B cell (primary cell): Measurements from ENCODE around the gene HLA-B. TPM values are rescaled to one million over a fixed set of nuclear protein-coding genes. Genes with fewer than 3 reads are reported as not detected.

ENCODE experiments used
- ATAC-seq: fragments of 200-7000 bp; cut with Tn5 transposase; one replicate; pipeline ENCODE4 v1.10.0; 2021; ENCODE audit warnings: low read depth, mild to moderate bottlenecking, moderate number of reproducible peaks, moderate library complexity
- CTCF ChIA-PET: fragments of 350-600 bp; sonication (Branson Sonifier 250); formaldehyde crosslinking; loops from one replicate; lab custom pipeline; 2021; ENCODE audit warnings: antibody characterized with exemption, inconsistent platforms; lab: Charles Lee
- POLR2A ChIA-PET: fragments of 350-600 bp; sonication (Branson Sonifier 250); formaldehyde crosslinking; loops from one replicate; lab custom pipeline; 2021; ENCODE audit warnings: antibody characterized with exemption; lab: Charles Lee
- DNase-seq: peaks from one replicate; pipeline ENCODE4 v3.0.0; 2013
- H2AFZ ChIP-seq: 2 replicates; pipeline ENCODE4 v1.6.1; 2012; ENCODE audit warnings: mild to moderate bottlenecking, low read depth, low read length; ENCODE audit not compliant: insufficient read depth, poor library complexity, severe bottlenecking
- H3K27ac ChIP-seq, 2 donors: 1 replicate in 1 of 2; 2 replicates in 1 of 2; pipeline ENCODE4 v1.5.1; 2012 to 2013; ENCODE audit warnings: low read length in 2 of 2, mild to moderate bottlenecking in 2 of 2, moderate library complexity in 1 of 2
- H3K27me3 ChIP-seq, 4 experiments: fragments of 200-600 bp in 1 of 4; sonication (generic) in 1 of 4; replicated peaks in 1 of 4; 1 replicate in 2 of 4; 2 replicates in 2 of 4; pipeline versions ENCODE4 v1.6.1 to v1.7.0; 2013 to 2016; ENCODE audit warnings: low read length in 3 of 4, mild to moderate bottlenecking in 2 of 4, mixed read lengths in 1 of 4, moderate library complexity in 1 of 4; ENCODE audit not compliant: insufficient read depth in 4 of 4, control insufficient read depth in 3 of 4; ENCODE audit errors: control extremely low read depth in 1 of 4
- H3K36me3 ChIP-seq, 2 experiments: replicated peaks in 1 of 2; 1 replicate in 1 of 2; 2 replicates in 1 of 2; pipeline versions ENCODE4 v1.6.1 to v1.7.1; 2013; ENCODE audit warnings: low read length in 1 of 2; ENCODE audit not compliant: insufficient read depth in 2 of 2, control insufficient read depth in 1 of 2; ENCODE audit errors: control extremely low read depth in 1 of 2, extremely low read depth in 1 of 2
- H3K4me1 ChIP-seq, 2 donors: fragments of 200-600 bp in 1 of 2; sonication (generic) in 1 of 2; 1 replicate in 1 of 2; 2 replicates in 1 of 2; pipeline versions ENCODE4 v1.5.1 to v1.6.1; 2013 to 2017; ENCODE audit warnings: low read length in 2 of 2; ENCODE audit not compliant: control insufficient read depth in 2 of 2, insufficient read depth in 2 of 2
- H3K4me2 ChIP-seq: replicated peaks from 2 replicates; pipeline ENCODE3; 2012; ENCODE audit warnings: mild to moderate bottlenecking, low read depth, low read length; ENCODE audit not compliant: poor library complexity, severe bottlenecking
- H3K4me3 ChIP-seq, 5 experiments: fragments of 200-600 bp in 1 of 5; sonication (generic) in 1 of 5; 1 replicate in 3 of 5; 2 replicates in 2 of 5; pipeline versions ENCODE4 v1.5.1 to v1.7.0; 2011 to 2016; ENCODE audit warnings: low read length in 4 of 5, mild to moderate bottlenecking in 4 of 5, low read depth in 2 of 5, control low read depth in 1 of 5, moderate library complexity in 1 of 5; ENCODE audit not compliant: insufficient read depth in 1 of 5; ENCODE audit errors: control extremely low read depth in 1 of 5, extremely low read depth in 1 of 5
- H3K79me2 ChIP-seq: fragments of 200-600 bp; sonication (generic); one replicate; pipeline ENCODE4 v1.6.0; 2016; ENCODE audit warnings: low read length; ENCODE audit not compliant: control insufficient read depth, insufficient read depth
- H3K9ac ChIP-seq: fragments of 200-600 bp; sonication (generic); 2 replicates; pipeline ENCODE4 v1.6.1; 2017; ENCODE audit warnings: mild to moderate bottlenecking, low read length, moderate library complexity
- H3K9me3 ChIP-seq, 3 donors: one replicate each; pipeline versions ENCODE4 v1.6.1 to v1.7.1; 2013; ENCODE audit warnings: low read length in 2 of 3; ENCODE audit not compliant: control insufficient read depth in 2 of 3, insufficient read depth in 1 of 3; ENCODE audit errors: control extremely low read depth in 1 of 3
- H4K20me1 ChIP-seq: 2 replicates; pipeline ENCODE4 v1.6.0; 2012; ENCODE audit warnings: mild to moderate bottlenecking, low read length; ENCODE audit not compliant: insufficient read depth, control insufficient read depth, poor library complexity, severe bottlenecking
- H3K27ac Mint-ChIP-seq: one replicate; pipeline ENCODE4 v1.8.0; 2021; ENCODE audit warnings: mixed read lengths
- H3K27me3 Mint-ChIP-seq: one replicate; pipeline ENCODE4 v1.8.0; 2021; ENCODE audit warnings: mixed read lengths
- H3K4me1 Mint-ChIP-seq: one replicate; pipeline ENCODE4 v1.8.0; 2021; ENCODE audit warnings: mixed read lengths
- H3K4me3 Mint-ChIP-seq: one replicate; pipeline ENCODE4 v1.8.0; 2021; ENCODE audit warnings: mixed read lengths
- H3K9me3 Mint-ChIP-seq: one replicate; pipeline ENCODE4 v1.8.0; 2022; ENCODE audit warnings: mixed read lengths; ENCODE audit not compliant: insufficient read depth
- CTCF ChIP-seq: fragments of 200-600 bp; IDR thresholded peaks from one replicate; pipeline ENCODE4 v1.8.0; 2022; ENCODE audit warnings: antibody characterized with exemption, mild to moderate bottlenecking
- EZH2 ChIP-seq: IDR thresholded peaks from 2 replicates; pipeline ENCODE4 v1.6.1; 2012; ENCODE audit warnings: borderline replicate concordance, low read depth, mild to moderate bottlenecking, moderate library complexity, low read length; ENCODE audit not compliant: insufficient read depth, poor library complexity, severe bottlenecking
- WGBS: methylation state at CpG from one replicate; pipeline ENCODE4 v1.1.5; 2013; ENCODE audit warnings: missing lambda C conversion rate; ENCODE audit not compliant: insufficient coverage; 5-methylcytosine and 5-hydroxymethylcytosine counted together
- intact Hi-C: fragments of 100-400 bp; cut with micrococcal nuclease; formaldehyde crosslinking; loops from one replicate; pipeline ENCODE4 v1.10.0; 2022
- polyA plus RNA-seq: library from polyadenylated mRNA; depleted of rRNA; stranded (reverse); fragments of >200 nt; gene quantifications from 2 replicates; pipeline ENCODE4 v1.2.3, GENCODE V29; 2012
- total RNA-seq, 2 donors: library from RNA; stranded (reverse); fragments of 120-200 nt in 1 of 2; gene quantifications; 1 replicate in 1 of 2; 2 replicates in 1 of 2; pipeline versions ENCODE4 v1.2.3 to v1.2.4, GENCODE V29; 2013 to 2022

The HLA-B gene
- total and polyA plus RNA-seq, 2 donors (not counting 1 experiment from before 2014, with no cell fraction given): 4,028 to 7,345 TPM

- no peak overlapping the region for H3K4me3 ChIP-seq
- intact Hi-C loops: no loop called here
- no peak overlapping the region for H3K27ac ChIP-seq
- Mint-ChIP-seq H3K4me3 (no peak overlapping the region), H3K9me3 (no peaks in the 10 kb centered on the region), H3K4me1 (peaks cover 8% of the 10 kb centered on the region), H3K27me3 (peaks cover 27% of the 10 kb centered on the region), H3K27ac (no peak overlapping the region)
- no peak overlapping the region for H3K4me2 ChIP-seq
- DNase-seq: no peak
- no peaks in the 10 kb centered on the region for H4K20me1 ChIP-seq
- TF ChIP-seq CTCF (no peak), EZH2 (no peak)
- H3K4me1 ChIP-seq: peaks cover 9 to 10% of the 10 kb centered on the region in 2 donors
- no CpG with 5 or more reads among the region's 2 CpGs for WGBS
- ATAC-seq: no peak
- POLR2A ChIA-PET: no interaction called here
- H3K9me3 ChIP-seq: no peaks in the 10 kb centered on the region
- peaks cover 0 to 17% (median 10%) of the 10 kb centered on the region in 4 experiments for H3K27me3 ChIP-seq
- H3K9ac ChIP-seq: no peak overlapping the region
- CTCF ChIA-PET: interaction anchor here (2.8 to 11.3 kb wide), 8 partner anchors 10 to 238 kb away, joined by 11 to 210 read pairs (median 29); partner anchors contain the start of genes HLA-B and PSORS1C2
- peaks cover 5% of the 10 kb centered on the region for H3K79me2 ChIP-seq
- H2AFZ ChIP-seq: no peak overlapping the region
- no peaks in the 10 kb centered on the region for H3K36me3 ChIP-seq
Measured at GRCh38 chr6:31368461-31368860, 11.5 kb upstream of the HLA-B start.

GRCh38 chr6:31366693-31367470 is 9.9 kb upstream of the HLA-B start:
- ATAC-seq (peak; percentile 98), DNase-seq (peak; percentile 94)
- H2AFZ ChIP-seq: peak overlapping the region; percentile 82
- H3K4me3 ChIP-seq: peak overlapping the region; percentile 17 to 67 (median 56)
- H4K20me1 ChIP-seq: no peaks in the 10 kb centered on the region
- peaks cover 5% of the 10 kb centered on the region for H3K79me2 ChIP-seq
- 9% methylated on average over 27 of the region's 30 CpGs for WGBS
- TF ChIP-seq EZH2: no peak
- peak; percentile 88 for TF ChIP-seq CTCF
- CTCF ChIA-PET: interaction anchor here (0.6 to 11.3 kb wide), 50 partner anchors 9 to 255 kb away, joined by 3 to 210 read pairs (median 4); partner anchors contain the start of genes C6orf15, CCHCR1, HLA-B and PSORS1C2
- H3K4me2 ChIP-seq: peak overlapping the region; percentile 80
- H3K27me3 ChIP-seq: peaks cover 0 to 17% (median 10%) of the 10 kb centered on the region in 4 experiments
- Mint-ChIP-seq H3K27me3 (peaks cover 31% of the 10 kb centered on the region), H3K9me3 (no peaks in the 10 kb centered on the region), H3K4me3 (peak overlapping the region; percentile 90), H3K4me1 (peaks cover 8% of the 10 kb centered on the region), H3K27ac (peak overlapping the region; percentile 56)
- intact Hi-C loops: loop anchor here (1.0 to 2.0 kb wide), 6 partner anchors 10 to 230 kb away; partner anchors contain the start of genes HLA-B, HLA-C and TCF19
- peaks cover 9 to 10% of the 10 kb centered on the region in 2 donors for H3K4me1 ChIP-seq
- POLR2A ChIA-PET: interaction anchor here (0.7 to 2.6 kb wide), 7 partner anchors 9 to 230 kb away, joined by 3 to 38 read pairs (median 5); partner anchors contain the start of gene TCF19
- H3K9me3 ChIP-seq: no peaks in the 10 kb centered on the region
- H3K9ac ChIP-seq: peak overlapping the region; percentile 67
- no peaks in the 10 kb centered on the region for H3K36me3 ChIP-seq
- H3K27ac ChIP-seq: no peak overlapping the region
